Measurements from ENCODE around the gene NME7. TPM values are rescaled to one million over a fixed set of nuclear protein-coding genes. Genes with fewer than 3 reads are reported as not detected.
A peak's percentile ranks its signal among the peaks of the same experiment; 100 is the strongest.

NME7 gene
- total RNA-seq, 2 donors from 2014 or later: 10.3 to 16.3 TPM

DNA sequence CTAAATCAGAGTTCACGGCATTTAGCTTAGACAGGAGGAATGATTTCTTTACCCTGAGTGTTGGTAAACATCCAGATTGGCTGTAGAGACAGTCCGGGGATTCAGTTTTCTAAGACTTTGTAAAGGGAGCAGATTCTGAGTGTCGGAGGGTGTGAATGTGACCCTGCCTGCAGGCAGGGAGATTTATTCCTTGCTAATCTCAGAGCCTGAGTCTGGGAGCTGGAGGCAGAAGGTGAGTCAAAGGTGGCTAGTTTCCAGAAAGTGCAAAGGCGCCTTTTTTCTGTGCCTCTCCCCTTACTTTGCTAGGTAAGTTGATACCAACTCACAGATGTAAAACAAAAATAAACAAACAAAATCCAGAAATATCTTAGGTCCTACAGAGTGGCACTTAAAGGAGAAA, 249.4 kb downstream of the NME7 start:
- DNase-seq (ENCODE audit: low spot score): no peak
- Histone ChIP-seq H3K9me3 (no peaks in the 10 kb centered on the region), H3K27ac (no peak overlapping the region), H3K27me3 (replicated peaks; ENCODE audit: insufficient read depth) (no peaks in the 10 kb centered on the region), H3K4me3 (no peak overlapping the region), H3K36me3 (no peaks in the 10 kb centered on the region), H3K4me1 (replicated peaks) (peaks cover 3% of the 10 kb centered on the region)
- no peak for TF ChIP-seq POLR2A (IDR thresholded peaks at IDR 0.05)
- TF ChIP-seq, protein P1, sequence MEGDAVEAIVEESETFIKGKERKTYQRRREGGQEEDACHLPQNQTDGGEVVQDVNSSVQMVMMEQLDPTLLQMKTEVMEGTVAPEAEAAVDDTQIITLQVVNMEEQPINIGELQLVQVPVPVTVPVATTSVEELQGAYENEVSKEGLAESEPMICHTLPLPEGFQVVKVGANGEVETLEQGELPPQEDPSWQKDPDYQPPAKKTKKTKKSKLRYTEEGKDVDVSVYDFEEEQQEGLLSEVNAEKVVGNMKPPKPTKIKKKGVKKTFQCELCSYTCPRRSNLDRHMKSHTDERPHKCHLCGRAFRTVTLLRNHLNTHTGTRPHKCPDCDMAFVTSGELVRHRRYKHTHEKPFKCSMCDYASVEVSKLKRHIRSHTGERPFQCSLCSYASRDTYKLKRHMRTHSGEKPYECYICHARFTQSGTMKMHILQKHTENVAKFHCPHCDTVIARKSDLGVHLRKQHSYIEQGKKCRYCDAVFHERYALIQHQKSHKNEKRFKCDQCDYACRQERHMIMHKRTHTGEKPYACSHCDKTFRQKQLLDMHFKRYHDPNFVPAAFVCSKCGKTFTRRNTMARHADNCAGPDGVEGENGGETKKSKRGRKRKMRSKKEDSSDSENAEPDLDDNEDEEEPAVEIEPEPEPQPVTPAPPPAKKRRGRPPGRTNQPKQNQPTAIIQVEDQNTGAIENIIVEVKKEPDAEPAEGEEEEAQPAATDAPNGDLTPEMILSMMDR (IDR thresholded peaks at IDR 0.05): no peak
- no peak for TF ChIP-seq POLR2AphosphoS5 (IDR thresholded peaks at IDR 0.05)
- intact Hi-C loops (cut with DNase I): no loop called here
- 86% methylated on average over 4 of the region's 4 CpGs for WGBS

GRCh38 chr1:169117599-169117998, 250.0 kb downstream of the NME7 start:
- Histone ChIP-seq H3K4me1 (replicated peaks) (peaks cover 3% of the 10 kb centered on the region), H3K27ac (no peak overlapping the region), H3K4me3 (no peak overlapping the region), H3K9me3 (no peaks in the 10 kb centered on the region), H3K27me3 (replicated peaks; ENCODE audit: insufficient read depth) (no peaks in the 10 kb centered on the region), H3K36me3 (no peaks in the 10 kb centered on the region)
- intact Hi-C loops (cut with DNase I): no loop called here
- DNase-seq (ENCODE audit: low spot score): no peak
- 76% methylated on average over 1 of the region's 1 CpG for WGBS
- TF ChIP-seq POLR2A (IDR thresholded peaks at IDR 0.05) (no peak), POLR2AphosphoS5 (IDR thresholded peaks at IDR 0.05) (no peak)
- TF ChIP-seq, protein P1 (IDR thresholded peaks at IDR 0.05): no peak

DNA sequence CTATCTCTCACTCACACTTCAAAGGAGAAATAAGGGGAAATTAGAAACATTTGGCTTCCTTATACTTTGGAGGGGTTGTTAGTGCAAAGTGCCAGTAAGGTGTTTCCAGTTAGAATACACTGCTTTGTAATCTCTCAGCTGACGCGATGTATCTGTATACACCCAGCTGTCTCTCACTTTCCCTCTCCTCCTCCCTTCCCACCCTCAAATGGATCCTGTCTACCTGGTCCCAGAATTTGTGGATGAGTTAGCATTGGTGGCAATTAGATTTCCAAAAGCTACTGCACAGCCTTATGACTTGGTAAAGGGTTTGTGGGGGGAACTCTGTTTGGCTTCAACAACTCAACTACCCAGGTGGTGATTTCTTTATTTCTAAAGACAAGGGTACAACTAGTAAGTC, 250.6 kb downstream of the NME7 start:
- H3K4me1 ChIP-seq (replicated peaks): peaks cover 3% of the 10 kb centered on the region
- 86% methylated on average over 2 of the region's 2 CpGs for WGBS

DNA sequence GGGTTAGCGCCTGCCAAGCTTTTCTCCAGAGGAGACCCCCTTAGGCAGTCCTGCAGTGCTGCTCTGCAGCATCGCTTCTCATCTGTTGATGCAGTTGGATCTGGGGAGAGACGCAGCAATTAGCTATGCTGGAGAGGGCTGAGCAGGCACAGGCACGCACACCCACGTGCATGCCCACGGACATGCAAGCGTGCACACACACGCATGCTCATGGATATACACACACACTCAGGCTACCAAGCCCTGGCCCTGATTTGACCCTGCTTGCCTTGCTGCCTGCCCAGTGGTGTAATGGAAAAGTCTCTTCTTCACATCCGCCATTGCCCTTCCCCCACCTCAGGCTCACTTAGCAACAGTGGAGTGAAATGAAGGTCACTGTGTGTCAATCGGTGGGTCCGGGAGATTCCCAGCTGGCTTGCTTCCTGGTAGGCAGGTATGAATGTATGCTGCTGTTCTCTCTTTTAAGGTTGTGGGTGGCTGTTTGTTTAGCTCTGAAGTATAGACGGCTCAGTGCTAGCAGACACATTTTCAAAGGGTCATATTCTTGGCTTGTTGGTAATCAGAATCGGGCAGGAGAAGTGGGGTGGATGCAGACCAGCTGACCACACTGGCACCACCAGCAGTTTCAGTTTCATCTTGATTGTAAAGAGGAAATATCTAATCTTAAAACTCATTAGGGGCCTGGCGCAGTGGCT, 251.6 kb downstream of the NME7 start:
- Histone ChIP-seq H3K4me1 (replicated peaks) (peaks cover 3% of the 10 kb centered on the region), H3K27ac (peak overlapping the region in 1 of 2 donors; percentile 45), H3K4me3 (no peak overlapping the region)

More for the DNA sequence above, 250.6 kb downstream of the NME7 start:
- no peaks in the 10 kb centered on the region for H3K9me3 ChIP-seq
- DNase-seq (ENCODE audit: low spot score): no peak
- H3K27me3 ChIP-seq (replicated peaks; ENCODE audit: insufficient read depth): no peaks in the 10 kb centered on the region
- no peak overlapping the region for H3K4me3 ChIP-seq
- H3K36me3 ChIP-seq: no peaks in the 10 kb centered on the region
- H3K27ac ChIP-seq: no peak overlapping the region
- TF ChIP-seq POLR2A (IDR thresholded peaks at IDR 0.05): no peak
- TF ChIP-seq, protein P1 (IDR thresholded peaks at IDR 0.05): no peak
- TF ChIP-seq POLR2AphosphoS5 (IDR thresholded peaks at IDR 0.05): no peak
- intact Hi-C loops (cut with DNase I): no loop called here

More for the DNA sequence above, 251.6 kb downstream of the NME7 start:
- Histone ChIP-seq H3K27me3 (replicated peaks; ENCODE audit: insufficient read depth) (no peaks in the 10 kb centered on the region), H3K36me3 (peaks cover 0 to 2% of the 10 kb centered on the region in 2 donors), H3K9me3 (no peaks in the 10 kb centered on the region)
- 33% methylated on average over 14 of the region's 14 CpGs for WGBS
- intact Hi-C loops (cut with DNase I): no loop called here
- TF ChIP-seq POLR2AphosphoS5 (IDR thresholded peaks at IDR 0.05): peak; percentile 37
- TF ChIP-seq, protein P1 (IDR thresholded peaks at IDR 0.05): no peak
- peak; percentile 55 for DNase-seq (ENCODE audit: low spot score)
